A549 (cell line): Measurements from ENCODE around the gene GALNT12. TPM values are rescaled to one million over a fixed set of nuclear protein-coding genes. Genes with fewer than 3 reads are reported as not detected.

Experiments used
- ATAC-seq, 2 experiments: fragments of 200-7000 bp in 1 of 2; fragments of >200 bp in 1 of 2; cut with Nextera tagmentation in 1 of 2; cut with Tn5 transposase in 1 of 2; 3 replicates each; pipeline versions ENCODE4 v1.8.0 to v1.9.1; 2018 to 2020; ENCODE audit warnings: mild to moderate bottlenecking in 1 of 2, moderate library complexity in 1 of 2
- CTCF ChIA-PET: fragments of 300-600 bp; sonication (Branson Sonifier 250); formaldehyde crosslinking; extraction: SDS; loops from one replicate; lab custom pipeline; 2021; ENCODE audit warnings: antibody characterized with exemption, inconsistent platforms; lab: Yijun Ruan, JAX
- POLR2A ChIA-PET: fragments of 350-600 bp; formaldehyde crosslinking; extraction: SDS; loops from one replicate; lab custom pipeline; 2021; ENCODE audit warnings: antibody characterized with exemption, inconsistent platforms; lab: Yijun Ruan, JAX
- DNase-seq, 2 experiments: peaks; one replicate each; pipeline versions ENCODE4 v3.0.0 to v3.0.0-alpha.2; 2011 to 2016; ENCODE audit warnings: low read depth in 1 of 2, low spot score in 1 of 2
- FAIRE-seq: peaks from 2 replicates; lab custom pipeline; 2011; peaks lifted over from hg19 to GRCh38; lab: Jason Lieb, UNC
- H3K27ac ChIP-seq, 2 experiments: fragments of >200 bp; sonication (Bioruptor Twin); formaldehyde crosslinking; 3 replicates each; pipeline ENCODE4 v1.5.1; 2016 to 2017
- H3K4me1 ChIP-seq: fragments of >200 bp; sonication (Bioruptor Twin); formaldehyde crosslinking; 3 replicates; pipeline ENCODE4 v1.6.1; 2016
- H3K4me2 ChIP-seq: fragments of >200 bp; sonication (Bioruptor Twin); formaldehyde crosslinking; 3 replicates; pipeline ENCODE4 v1.6.1; 2016
- H3K4me3 ChIP-seq: fragments of >200 bp; sonication (Bioruptor Twin); formaldehyde crosslinking; 3 replicates; pipeline ENCODE4 v1.5.1; 2016
- H3K9me3 ChIP-seq: fragments of >200 bp; sonication (Bioruptor Twin); formaldehyde crosslinking; 3 replicates; pipeline ENCODE4 v1.6.1; 2016
- BCL3 ChIP-seq: fragments of >200 bp; sonication (Bioruptor Twin); formaldehyde crosslinking; IDR thresholded peaks from 3 replicates; pipeline ENCODE4 v1.6.1; 2016
- CBX2 ChIP-seq: fragments of 200-600 bp; sonication (generic); IDR thresholded peaks from 2 replicates; pipeline ENCODE4 v1.6.1; 2016; ENCODE audit warnings: low read depth, mild to moderate bottlenecking, borderline replicate concordance
- CEBPB ChIP-seq, 2 experiments: fragments of >200 bp in 1 of 2; sonication (Bioruptor Twin) in 1 of 2; formaldehyde crosslinking in 1 of 2; IDR thresholded peaks; 2 replicates each; pipeline ENCODE4 v1.6.1; 2012 to 2016
- CTCF ChIP-seq: fragments of >200 bp; sonication (Bioruptor Twin); formaldehyde crosslinking; IDR thresholded peaks from 3 replicates; pipeline ENCODE4 v1.5.1; 2016
- FOSB ChIP-seq: fragments of 250-450 bp; sonication (Bioruptor Pico); IDR thresholded peaks from 2 replicates; pipeline ENCODE4 v1.5.0; 2020; ENCODE audit warnings: mild to moderate bottlenecking, moderate library complexity
- HES2 ChIP-seq: fragments of >200 bp; sonication (Bioruptor Twin); formaldehyde crosslinking; IDR thresholded peaks from 2 replicates; pipeline ENCODE4 v1.6.1; 2016
- HEYL ChIP-seq: fragments of 250-450 bp; sonication (Bioruptor Pico); IDR thresholded peaks from 2 replicates; pipeline ENCODE4 v1.8.0; 2021; ENCODE audit warnings: mild to moderate bottlenecking, moderate library complexity
- JUN ChIP-seq, 2 experiments: fragments of >200 bp; sonication (Bioruptor Twin); formaldehyde crosslinking; IDR thresholded peaks; 2 replicates in 1 of 2; 3 replicates in 1 of 2; pipeline ENCODE4 v1.6.1; 2016 to 2017
- KDM1A ChIP-seq: fragments of 200-600 bp; sonication (generic); IDR thresholded peaks from 2 replicates; pipeline ENCODE4 v1.6.1; 2016; ENCODE audit warnings: low read depth, mild to moderate bottlenecking
- KDM5A ChIP-seq: fragments of 200-600 bp; sonication (generic); IDR thresholded peaks from 2 replicates; pipeline ENCODE4 v1.6.1; 2016; ENCODE audit warnings: antibody characterized with exemption, mild to moderate bottlenecking
- MAFK ChIP-seq: fragments of 450-650 bp; IDR thresholded peaks from 2 replicates; pipeline ENCODE4 v1.6.1; 2014; ENCODE audit not compliant: partially characterized antibody
- NR3C1 ChIP-seq: fragments of >200 bp; sonication (Bioruptor Twin); formaldehyde crosslinking; IDR thresholded peaks from 3 replicates; pipeline ENCODE4 v1.6.1; 2017
- PHF8 ChIP-seq: fragments of 200-600 bp; sonication (generic); IDR thresholded peaks from 2 replicates; pipeline ENCODE4 v1.6.1; 2016; ENCODE audit warnings: low read depth, mild to moderate bottlenecking, antibody characterized with exemption, moderate library complexity, borderline replicate concordance
- POLR2A ChIP-seq: IDR thresholded peaks from 2 replicates; pipeline ENCODE4 v1.6.1; 2012; ENCODE audit warnings: mild to moderate bottlenecking, low read length
- RCOR1 ChIP-seq: fragments of 150-350 bp; IDR thresholded peaks from 2 replicates; pipeline ENCODE4 v1.6.1; 2014; ENCODE audit warnings: antibody characterized with exemption, low read length, low read depth
- REST ChIP-seq: fragments of 200-600 bp; sonication (generic); IDR thresholded peaks from 2 replicates; pipeline ENCODE4 v1.6.1; 2016; ENCODE audit warnings: antibody characterized with exemption, mild to moderate bottlenecking, moderate library complexity
- RNF2 ChIP-seq: fragments of 200-600 bp; sonication (generic); IDR thresholded peaks from 2 replicates; pipeline ENCODE4 v1.6.1; 2016; ENCODE audit warnings: low read depth, mild to moderate bottlenecking, antibody characterized with exemption, moderate library complexity, borderline replicate concordance
- SMC3 ChIP-seq: fragments of >200 bp; sonication (Bioruptor Twin); formaldehyde crosslinking; IDR thresholded peaks from 3 replicates; pipeline ENCODE4 v1.6.1; 2018; ENCODE audit warnings: inconsistent platforms
- TFCP2L1 ChIP-seq: fragments of 250-450 bp; sonication (Bioruptor Pico); IDR thresholded peaks from 2 replicates; pipeline ENCODE4 v1.5.0; 2021; ENCODE audit warnings: mild to moderate bottlenecking
- WGBS: methylation state at CpG from one replicate; pipeline ENCODE4 v1.1.6; 2017; ENCODE audit errors: missing lambda C conversion rate; 5-methylcytosine and 5-hydroxymethylcytosine counted together
- polyA minus RNA-seq: library from RNA; depleted of rRNA, polyadenylated mRNA; stranded (reverse); fragments of >200 nt; gene quantifications from 2 replicates; pipeline ENCODE4 v1.2.3, GENCODE V29; 2011; rRNA and poly(A)+ RNA removed
- polyA plus RNA-seq, 4 experiments: library from polyadenylated mRNA; depleted of rRNA in 3 of 4; stranded (reverse); fragments of >200 nt; fragmentation: RNase III in 1 of 4; extraction: RNeasy Plus Mini Kit Qiagen cat#74134 plus additional on column Dnase treatment in 1 of 4; gene quantifications; 2 replicates in 3 of 4; 3 replicates in 1 of 4; pipeline ENCODE4 v1.2.3, GENCODE V29; 2011 to 2017

GALNT12 gene
- polyA plus RNA-seq (2011; rRNA removed), result 7.3 and 7.7 TPM in 2 replicates
- 1.9 and 2.2 TPM in 2 replicates for polyA plus RNA-seq (2012; cell fraction: cytosol; rRNA removed)
- polyA plus RNA-seq (2012; cell fraction: nucleus; rRNA removed), result 4.3 and 5.3 TPM in 2 replicates
- polyA plus RNA-seq (2017; fragmentation: RNase III; extraction: RNeasy Plus Mini Kit Qiagen cat#74134 plus additional on column Dnase treatment), result 2.6 to 3.2 TPM (median 3.0 TPM) in 3 replicates
- polyA minus RNA-seq, result 3.3 and 3.4 TPM in 2 replicates

GRCh38 chr9:98807070-98807813 is at the start of gene GALNT12:
Gene GALNT12, plus strand, starts transcription at chr9:98807670. Its CDS starts 29 bp downstream, at chr9:98807699.
- TF ChIP-seq RCOR1 (no peak), JUN (IDR thresholded peaks at IDR 0.05) (peak in 1 of 2 experiments; percentile 52; a peak in 2 of 5 replicates), HEYL (CRISPR knock-in tag) (no peak), BCL3 (0 out of 3 replicates have a peak, but pooled peaks have one; percentile 33), POLR2A (peak; percentile 94), SMC3 (0 out of 3 replicates have a peak, but pooled peaks have one; percentile 10), TFCP2L1 (CRISPR knock-in tag) (no peak)
- TF ChIP-seq, all 56 proteins: peak for 4
- DNase-seq (peak; percentile 36 to 52), FAIRE-seq (no peak), ATAC-seq (peak; percentile 80 to 83)
- POLR2A ChIA-PET, result no interaction called here
- CTCF ChIA-PET, result interaction anchor here (0.8 to 4.9 kb wide), 16 partner anchors 10 to 494 kb away, joined by 3 to 41 read pairs (median 4); partner anchors contain the start of gene ANKS6
- Histone ChIP-seq H3K4me2 (peak within 1 kb of the TSS; percentile 97), H3K4me3 (peak within 1 kb of the TSS; percentile 75), H3K27ac (peak within 1 kb of the TSS; percentile 78 to 93), H3K9me3 (no peaks in the 10 kb centered on the region), H3K4me1 (peaks cover 24% of the 10 kb centered on the region)
- 45% methylated on average over 10 of the region's 51 CpGs for WGBS

- no peak overlapping the region for H3K4me3 ChIP-seq
- no peaks in the 10 kb centered on the region for H3K4me1 ChIP-seq
- no peak overlapping the region for H3K27ac ChIP-seq
- FAIRE-seq (no peak), DNase-seq (no peak), ATAC-seq (no peak)
- POLR2A ChIA-PET, result no interaction called here
- CTCF ChIA-PET, result interaction anchor here (5.5 kb wide), 1 partner anchor 15 kb away, joined by 34 read pairs; no protein-coding TSS in a partner anchor
- H3K9me3 ChIP-seq, result peaks cover 15% of the 10 kb centered on the region; the same call in 2 of the 3 replicates
- no peak overlapping the region for H3K4me2 ChIP-seq
- TF ChIP-seq HES2, result no peak
- no peak for TF ChIP-seq RNF2
- no peak for TF ChIP-seq CBX2
- no peak for TF ChIP-seq NR3C1
- no peak for TF ChIP-seq HEYL (CRISPR knock-in tag)
- no peak for TF ChIP-seq KDM1A
- TF ChIP-seq REST, result no peak
- no peak for TF ChIP-seq CTCF
- no peak for TF ChIP-seq JUN (IDR thresholded peaks at IDR 0.05)
- TF ChIP-seq KDM5A, result no peak
- no peak for TF ChIP-seq CEBPB (IDR thresholded peaks at IDR 0.05)
- no peak for TF ChIP-seq FOSB (CRISPR knock-in tag)
- TF ChIP-seq MAFK, result no peak
- no peak for TF ChIP-seq RCOR1
- TF ChIP-seq PHF8, result no peak
These were observed 47.2 kb upstream of the GALNT12 start for GRCh38 chr9:98760231-98760630.
